GM12878 (cell line): Measurements from ENCODE around the gene ANTKMT.

Source experiments
- BCL3 ChIP-seq: IDR thresholded peaks from 2 replicates; pipeline ENCODE4 v1.6.1; 2011; ENCODE audit warnings: borderline replicate concordance, low read depth, mild to moderate bottlenecking, moderate library complexity, low read length; ENCODE audit not compliant: insufficient read depth, poor library complexity, severe bottlenecking
- CBX5 ChIP-seq: sonication (generic); IDR thresholded peaks from 2 replicates; pipeline ENCODE4 v1.6.1; 2016; ENCODE audit warnings: low read depth, moderate library complexity, mild to moderate bottlenecking, inconsistent platforms
- CTCF ChIP-seq, 3 experiments: IDR thresholded peaks in 2 of 3; conservative IDR thresholded peaks in 1 of 3; 2 replicates each; pipeline ENCODE4 v1.5.1; 2011; ENCODE audit warnings: low read depth in 3 of 3, low read length in 3 of 3, mild to moderate bottlenecking in 3 of 3, control low read depth in 2 of 3, moderate library complexity in 2 of 3, inconsistent platforms in 1 of 3, mixed read lengths in 1 of 3; ENCODE audit not compliant: control insufficient read depth in 2 of 3, insufficient read depth in 1 of 3; ENCODE audit errors: extremely low read depth in 1 of 3
- ETV6 ChIP-seq, 2 experiments: fragments of 450-650 bp in 1 of 2; IDR thresholded peaks in 1 of 2; conservative IDR thresholded peaks in 1 of 2; 2 replicates each; pipeline ENCODE4 v1.6.1; 2014; ENCODE audit warnings: antibody characterized with exemption in 1 of 2, borderline replicate concordance in 1 of 2, low read depth in 1 of 2, mild to moderate bottlenecking in 1 of 2, moderate library complexity in 1 of 2
- HDGF ChIP-seq: fragments of 450-650 bp; IDR thresholded peaks from 2 replicates; pipeline ENCODE4 v1.6.1; 2016; ENCODE audit warnings: antibody characterized with exemption
- PKNOX1 ChIP-seq: fragments of 450-650 bp; IDR thresholded peaks from 2 replicates; pipeline ENCODE4 v1.6.1; 2016; ENCODE audit warnings: mild to moderate bottlenecking
- POLR2A ChIP-seq: IDR thresholded peaks from 2 replicates; pipeline ENCODE4 v1.6.1; 2011; ENCODE audit warnings: low read depth, mild to moderate bottlenecking, low read length
- RBBP5 ChIP-seq: fragments of 200-600 bp; sonication (generic); conservative IDR thresholded peaks from 2 replicates; pipeline ENCODE4 v1.6.1; 2016
- SIN3A ChIP-seq: IDR thresholded peaks from 2 replicates; pipeline ENCODE4 v1.6.1; 2012; ENCODE audit warnings: low read depth, low read length, improper control_type of control experiment
- TCF7 ChIP-seq: IDR thresholded peaks from 2 replicates; pipeline ENCODE4 v1.6.1; 2014; ENCODE audit warnings: antibody characterized with exemption, borderline replicate concordance
- YY1 ChIP-seq: IDR thresholded peaks from 2 replicates; pipeline ENCODE4 v1.6.1; 2011; ENCODE audit warnings: low read depth, mild to moderate bottlenecking, low read length
- ZNF274 ChIP-seq: IDR thresholded peaks from one replicate; pipeline ENCODE4 v1.8.0; 2011; ENCODE audit not compliant: insufficient read length, insufficient read depth

GRCh38 chr16:680625-680945 lies 40.4 kb upstream of the ANTKMT start:
- TF ChIP-seq RBBP5 (no peak), POLR2A (no peak), PKNOX1 (no peak), CTCF (IDR thresholded peaks at IDR 0.05 in 2 of 3, conservative IDR thresholded peaks at IDR 0.05 in 1 of 3; ENCODE audit: control insufficient read depth in 2 of 3, extremely low read depth in 1 of 3, insufficient read depth in 1 of 3, low read depth in 3 of 3, low read length in 3 of 3) (no peak), TCF7 (no peak), YY1 (no peak), ZNF274 (no peak), CBX5 (no peak), BCL3 (no peak), ETV6 (conservative IDR thresholded peaks at IDR 0.05 in 1 of 2, IDR thresholded peaks at IDR 0.05 in 1 of 2; ENCODE audit: borderline replicate concordance in 1 of 2, low read depth in 1 of 2) (no peak), SIN3A (no peak), HDGF (no peak)
